HG03521 (cell line): ENCODE results near the gene MKLN1.

Experiments
- ATAC-seq: cut with Tn5 transposase; IDR thresholded peaks from one replicate; pipeline ENCODE4 v1.9.1; 2021; ENCODE audit warnings: mild to moderate bottlenecking, moderate library complexity; ENCODE audit not compliant: unreplicated experiment

MKLN1 gene

GRCh38 chr7:131346885-131347592 is 19.4 kb downstream of the MKLN1 start:
- no peak for ATAC-seq

GRCh38 chr7:131352032-131352431 is 24.4 kb downstream of the MKLN1 start:
- no peak for ATAC-seq

- ATAC-seq: no peak
These were observed 26.7 kb downstream of the MKLN1 start for GRCh38 chr7:131354390-131354789.

- no peak for ATAC-seq
These were observed 28.5 kb downstream of the MKLN1 start for GRCh38 chr7:131355917-131356777.

GRCh38 chr7:131357282-131357880 is 29.7 kb downstream of the MKLN1 start:
- no peak for ATAC-seq

GRCh38 chr7:131358636-131359035 is 31.0 kb downstream of the MKLN1 start:
- ATAC-seq: no peak

- ATAC-seq: no peak
These were observed 31.6 kb downstream of the MKLN1 start for GRCh38 chr7:131359136-131359776.

GRCh38 chr7:131363719-131364118 is 36.0 kb downstream of the MKLN1 start:
- no peak for ATAC-seq

GRCh38 chr7:131364767-131365344 is 37.2 kb downstream of the MKLN1 start:
- ATAC-seq: no peak

GRCh38 chr7:131365838-131366237 is 38.2 kb downstream of the MKLN1 start:
- no peak for ATAC-seq

- no peak for ATAC-seq
These were observed 41.7 kb downstream of the MKLN1 start for GRCh38 chr7:131369354-131369753.

GRCh38 chr7:131370523-131370968 is 42.9 kb downstream of the MKLN1 start:
- no peak for ATAC-seq

- ATAC-seq: no peak
These were observed 43.7 kb downstream of the MKLN1 start for GRCh38 chr7:131371411-131371810.

- no peak for ATAC-seq
These were observed 44.9 kb downstream of the MKLN1 start for GRCh38 chr7:131372554-131372953.

- ATAC-seq: no peak
These were observed 47.1 kb downstream of the MKLN1 start for GRCh38 chr7:131374821-131375220.

- no peak for ATAC-seq
These were observed 53.6 kb downstream of the MKLN1 start for GRCh38 chr7:131381069-131381838.

- no peak for ATAC-seq
These were observed 56.0 kb downstream of the MKLN1 start for GRCh38 chr7:131383417-131384285.

- ATAC-seq: no peak
These were observed 56.6 kb downstream of the MKLN1 start for GRCh38 chr7:131384286-131384635.

GRCh38 chr7:131385039-131385605 is 57.4 kb downstream of the MKLN1 start:
- ATAC-seq: no peak
